Panc1 (cell line): ENCODE data around the gene WDFY2.

Experiments used
- POLR2AphosphoS5 ChIP-seq: IDR thresholded peaks from 2 replicates; pipeline ENCODE4 v1.6.1; 2012; ENCODE audit warnings: mild to moderate bottlenecking, low read depth, low read length, moderate library complexity
- TCF7L2 ChIP-seq: IDR thresholded peaks from 2 replicates; pipeline ENCODE4 v1.6.1; 2011; ENCODE audit warnings: mild to moderate bottlenecking, low read depth, low read length, inconsistent platforms
- TF ChIP-seq, protein P1 (sequence below): fragments of 450-650 bp; IDR thresholded peaks from 2 replicates; pipeline ENCODE4 v1.5.1; 2017; ENCODE audit warnings: mild to moderate bottlenecking

DNA sequence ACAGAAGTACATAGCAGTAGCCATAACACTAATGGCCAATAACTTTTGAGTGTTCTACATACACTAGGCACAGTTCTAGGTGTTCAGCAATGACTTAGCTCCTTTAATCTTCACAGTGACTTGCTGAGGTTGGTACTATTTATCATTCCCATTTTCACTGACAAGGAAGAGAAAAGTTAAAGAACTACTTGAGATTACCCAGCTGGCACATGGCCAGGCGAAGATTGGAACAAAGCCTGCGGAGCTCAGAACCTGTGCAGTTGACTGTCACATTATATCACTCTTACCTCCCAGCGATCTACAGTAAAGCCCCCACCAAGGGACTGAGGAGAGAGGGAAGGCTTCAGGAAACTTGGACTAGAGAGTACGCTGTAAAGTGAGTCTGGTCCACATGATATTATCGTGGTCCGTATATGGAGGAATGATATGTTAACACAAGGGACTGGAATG, 42.4 kb upstream of the WDFY2 start:
- TF ChIP-seq, protein P1, sequence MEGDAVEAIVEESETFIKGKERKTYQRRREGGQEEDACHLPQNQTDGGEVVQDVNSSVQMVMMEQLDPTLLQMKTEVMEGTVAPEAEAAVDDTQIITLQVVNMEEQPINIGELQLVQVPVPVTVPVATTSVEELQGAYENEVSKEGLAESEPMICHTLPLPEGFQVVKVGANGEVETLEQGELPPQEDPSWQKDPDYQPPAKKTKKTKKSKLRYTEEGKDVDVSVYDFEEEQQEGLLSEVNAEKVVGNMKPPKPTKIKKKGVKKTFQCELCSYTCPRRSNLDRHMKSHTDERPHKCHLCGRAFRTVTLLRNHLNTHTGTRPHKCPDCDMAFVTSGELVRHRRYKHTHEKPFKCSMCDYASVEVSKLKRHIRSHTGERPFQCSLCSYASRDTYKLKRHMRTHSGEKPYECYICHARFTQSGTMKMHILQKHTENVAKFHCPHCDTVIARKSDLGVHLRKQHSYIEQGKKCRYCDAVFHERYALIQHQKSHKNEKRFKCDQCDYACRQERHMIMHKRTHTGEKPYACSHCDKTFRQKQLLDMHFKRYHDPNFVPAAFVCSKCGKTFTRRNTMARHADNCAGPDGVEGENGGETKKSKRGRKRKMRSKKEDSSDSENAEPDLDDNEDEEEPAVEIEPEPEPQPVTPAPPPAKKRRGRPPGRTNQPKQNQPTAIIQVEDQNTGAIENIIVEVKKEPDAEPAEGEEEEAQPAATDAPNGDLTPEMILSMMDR, result no peak
- TF ChIP-seq POLR2AphosphoS5 (no peak), TCF7L2 (no peak)
